Endometrial microvascular endothelial cells (primary cell): ENCODE results near the gene CHST10. TPM values are rescaled to one million over a fixed set of nuclear protein-coding genes. Genes with fewer than 3 reads are reported as not detected.
"Not testable (repeated sequence)": the region's sequence is repeated elsewhere in the genome, so short reads cannot be mapped to it uniquely, and the experiment has no call there.

Experiments
- in situ Hi-C: cut with HindIII; loops from 2 replicates; pipeline ENCODE4 v1.10.0; 2017; ENCODE audit warnings: low sequenced_read_pairs, low pct_unique_long_range_greater_than_20kb; ENCODE audit errors: inconsistent ontology term
- total RNA-seq: library from RNA; depleted of rRNA; stranded (reverse); fragments of >200 nt; gene quantifications from one replicate; pipeline ENCODE4 v1.2.3, GENCODE V29; 2015; ENCODE audit errors: inconsistent ontology term

CHST10 gene
- total RNA-seq, 1 donor from 2014 or later: 28.3 TPM

DNA sequence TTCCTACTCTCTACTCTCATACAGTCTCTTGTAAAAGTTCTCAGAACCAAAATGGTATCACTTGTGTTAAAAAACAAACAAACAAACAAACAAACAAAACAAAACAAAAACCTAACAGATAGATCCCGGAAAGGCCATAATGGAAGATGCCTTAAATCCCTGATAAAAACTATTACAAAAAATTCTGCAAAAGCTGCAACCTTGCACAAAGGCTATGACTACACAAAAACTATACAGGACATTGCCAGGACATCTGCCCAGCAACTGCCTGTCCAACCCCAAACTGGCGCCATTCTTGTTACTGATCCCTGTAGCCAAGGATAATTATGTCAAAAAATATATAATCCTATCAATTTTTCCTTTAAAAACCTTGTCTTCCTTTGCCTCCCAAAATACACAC, 58.9 kb downstream of the CHST10 start:
- in situ Hi-C loops: no loop called here

DNA sequence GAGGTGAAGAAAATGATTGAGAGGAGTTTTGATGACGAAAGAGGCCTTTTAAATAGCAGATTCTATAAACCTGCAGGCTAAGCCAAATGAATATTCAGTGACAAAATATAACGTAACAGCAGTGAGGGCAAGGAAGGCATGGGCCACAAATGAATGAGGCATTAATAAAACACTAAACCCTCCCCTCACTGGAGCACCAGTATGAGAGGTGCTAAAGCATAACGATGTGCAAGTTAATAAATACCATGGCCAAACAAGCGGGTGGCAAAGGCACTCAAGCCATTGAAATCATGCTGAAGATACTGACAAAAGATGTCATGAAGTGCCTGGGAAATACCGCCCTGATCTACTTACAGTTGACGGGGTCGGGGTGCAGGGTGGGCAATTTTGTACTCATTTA, 64.9 kb downstream of the CHST10 start:
- in situ Hi-C loops: no loop called here

DNA sequence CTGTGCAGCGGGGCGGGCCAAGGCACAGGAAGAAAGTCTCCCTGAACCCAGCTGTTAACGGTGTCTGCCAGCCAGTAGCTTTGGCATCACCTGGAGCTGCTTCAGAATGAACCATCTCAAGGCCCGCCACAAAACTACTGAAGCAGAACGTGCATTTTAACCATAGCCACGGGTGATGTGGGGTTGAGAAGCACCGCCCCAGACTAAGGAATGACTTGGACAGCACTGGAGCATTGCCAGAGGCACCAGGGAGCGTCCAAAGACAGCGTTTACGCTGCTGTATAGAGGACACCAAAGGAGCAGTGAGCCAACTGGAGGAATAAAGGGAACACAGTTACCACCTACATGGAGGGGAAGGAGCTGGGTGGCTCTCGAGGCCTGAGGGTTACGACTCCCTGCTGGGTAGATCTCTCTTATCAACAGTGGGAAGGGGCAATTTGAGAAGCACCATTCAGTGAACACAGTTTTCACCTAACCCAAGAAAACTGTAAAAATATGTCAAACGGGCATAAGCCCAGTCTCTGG, 66.7 kb downstream of the CHST10 start:
- in situ Hi-C loops: no loop called here

DNA sequence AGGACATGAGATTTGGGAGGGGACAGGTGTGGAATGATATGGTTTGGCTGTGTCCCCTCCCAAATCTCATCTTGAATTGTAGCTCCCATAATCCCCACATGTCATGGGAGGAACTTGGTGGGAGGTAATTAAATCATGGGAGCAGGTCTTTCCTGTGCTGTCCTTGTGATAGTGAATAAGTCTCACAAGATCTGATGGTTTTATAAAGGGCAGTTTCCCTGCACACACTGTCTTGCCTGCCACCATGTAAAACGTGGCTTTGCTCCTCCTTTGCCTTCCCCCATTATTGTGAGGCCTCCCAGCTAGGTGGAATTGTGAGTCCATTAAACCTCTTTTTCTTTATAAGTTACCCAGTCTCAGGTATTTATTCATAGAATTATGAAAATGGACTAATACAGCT, 72.3 kb downstream of the CHST10 start:
- in situ Hi-C loops: not testable (repeated sequence)

DNA sequence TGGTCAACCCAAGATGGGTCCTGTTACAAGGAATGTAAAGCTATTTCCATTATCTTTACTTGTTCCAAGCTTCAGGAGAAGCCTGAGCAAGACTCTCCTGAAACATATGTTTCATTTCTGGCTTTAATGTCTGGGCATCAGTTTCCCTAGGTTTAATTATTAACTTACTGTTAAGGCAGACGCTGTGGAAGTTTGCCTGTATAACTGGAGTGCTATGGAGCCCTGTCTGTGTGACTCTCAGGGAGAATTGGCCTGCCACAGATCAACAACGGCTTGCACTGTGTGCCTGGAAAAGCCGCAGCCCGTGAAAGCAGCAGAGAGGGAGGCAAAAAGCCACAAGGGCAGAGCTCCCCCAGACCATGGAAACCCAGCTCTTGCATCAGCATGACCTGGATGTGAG, 73.0 kb downstream of the CHST10 start:
- in situ Hi-C loops: no loop called here

DNA sequence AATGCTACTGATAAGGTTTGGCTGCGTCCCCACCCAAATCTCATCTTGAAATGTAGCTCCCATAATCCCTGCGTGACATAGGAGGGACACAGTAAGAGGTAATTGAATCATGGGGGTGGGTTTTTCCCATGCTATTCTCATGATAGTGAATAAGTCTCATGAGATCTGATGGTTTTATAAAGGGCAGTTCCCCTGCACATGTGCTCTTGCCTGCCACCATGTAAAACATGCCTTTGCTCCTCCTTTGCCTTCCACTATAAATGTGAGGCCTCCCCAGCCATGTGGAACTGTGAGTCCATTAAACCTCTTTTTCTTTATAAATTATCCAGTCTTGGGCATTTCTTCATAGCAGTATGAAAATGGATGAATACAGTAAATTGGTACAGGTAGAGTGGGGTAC, 75.0 kb downstream of the CHST10 start:
- in situ Hi-C loops: not testable (repeated sequence)

Other genes starting within 250 kb of the CHST10 start
- gene LONRF2, start 95.2 kb downstream of the CHST10 start, total RNA-seq: not detected
- gene NMS, start 52.8 kb upstream of the CHST10 start, total RNA-seq: not detected
- gene PDCL3, start 145.3 kb upstream of the CHST10 start, total RNA-seq: 34.8 TPM